Uterus (tissue), 4 donors: Measurements from ENCODE around the gene SPTLC1. TPM values are rescaled to one million over a fixed set of nuclear protein-coding genes. Genes with fewer than 3 reads are reported as not detected.

Experiments
- DNase-seq, 2 donors: peaks; one replicate each; pipeline ENCODE4 v3.0.0-alpha.2; 2019 to 2020
- H3K27ac ChIP-seq, 2 donors: fragments of 200-600 bp; sonication (generic); 1 replicate in 1 of 2; 2 replicates in 1 of 2; pipeline ENCODE4 v1.5.1; 2016 to 2018
- H3K27me3 ChIP-seq, 2 donors: fragments of 200-600 bp; sonication (generic); one replicate each; pipeline ENCODE4 v1.5.1; 2018 to 2019; ENCODE audit warnings: control low read depth in 1 of 2
- H3K36me3 ChIP-seq, 2 donors: fragments of 200-600 bp; sonication (generic); one replicate each; pipeline ENCODE4 v1.5.1; 2019; ENCODE audit warnings: control low read depth in 1 of 2
- H3K4me1 ChIP-seq, 2 donors: fragments of 200-600 bp; sonication (generic); one replicate each; pipeline ENCODE4 v1.5.1; 2018 to 2019; ENCODE audit warnings: control low read depth in 1 of 2
- H3K4me3 ChIP-seq, 2 donors: fragments of 200-600 bp; sonication (generic); 1 replicate in 1 of 2; 2 replicates in 1 of 2; pipeline ENCODE4 v1.5.1; 2018 to 2019; ENCODE audit warnings: mild to moderate bottlenecking in 1 of 2
- H3K9me3 ChIP-seq, 2 donors: fragments of 200-600 bp; sonication (generic); one replicate each; pipeline ENCODE4 v1.5.1; 2019; ENCODE audit warnings: control low read depth in 1 of 2
- POLR2A ChIP-seq, 2 donors: fragments of 450-650 bp; IDR thresholded peaks; one replicate each; pipeline ENCODE4 v1.6.1; 2016; ENCODE audit warnings: antibody characterized with exemption in 2 of 2, mild to moderate bottlenecking in 1 of 2, moderate library complexity in 1 of 2
- intact Hi-C: fragments of 100-400 bp; cut with DNase I; formaldehyde crosslinking; loops from one replicate; pipeline ENCODE4 v1.15.1; 2023; ENCODE audit warnings: low total_unique reads
- total RNA-seq, 4 donors: library from RNA; depleted of rRNA in 3 of 4; stranded (reverse); fragments of >200 nt in 3 of 4; gene quantifications; one replicate each; pipeline versions ENCODE4 v1.1.0 to v1.2.4, GENCODE V29; 2014 to 2023
- TF ChIP-seq, protein P1 (sequence below), 4 experiments: fragments of 200-600 bp in 2 of 4; fragments of 450-650 bp in 2 of 4; sonication (generic) in 2 of 4; IDR thresholded peaks; one replicate each; pipeline ENCODE4 v1.5.1; 2016 to 2019; ENCODE audit warnings: antibody characterized with exemption in 4 of 4, mild to moderate bottlenecking in 2 of 4, moderate library complexity in 1 of 4
- donor health status: DM: yes; HTN: yes; CAD: no.

SPTLC1 gene
- total RNA-seq, 4 donors from 2014 or later, result 42.9 to 153 (median 70.8) TPM

DNA sequence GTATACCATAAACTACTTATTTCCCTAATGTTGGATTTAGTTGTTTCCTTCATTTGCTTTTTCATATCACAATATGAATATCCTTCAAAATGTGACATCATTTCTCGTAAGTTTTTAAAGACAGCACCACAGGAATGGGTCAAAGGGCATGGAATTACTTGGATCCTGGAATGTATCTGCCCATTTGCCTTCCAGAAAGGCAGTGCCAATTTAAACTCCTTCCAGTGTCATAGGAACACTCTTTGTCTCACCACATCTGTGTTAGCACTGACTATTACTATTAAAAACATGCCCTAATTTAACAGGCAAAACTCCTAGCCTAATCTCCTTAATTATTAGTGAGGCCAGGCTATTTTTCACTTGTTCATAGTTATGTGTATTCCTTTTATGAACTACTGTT, 58.0 kb downstream of the SPTLC1 start:
- H3K27me3 ChIP-seq, result no peaks in the 10 kb centered on the region
- no peak for TF ChIP-seq POLR2A (IDR thresholded peaks at IDR 0.05)
- TF ChIP-seq, protein P1, sequence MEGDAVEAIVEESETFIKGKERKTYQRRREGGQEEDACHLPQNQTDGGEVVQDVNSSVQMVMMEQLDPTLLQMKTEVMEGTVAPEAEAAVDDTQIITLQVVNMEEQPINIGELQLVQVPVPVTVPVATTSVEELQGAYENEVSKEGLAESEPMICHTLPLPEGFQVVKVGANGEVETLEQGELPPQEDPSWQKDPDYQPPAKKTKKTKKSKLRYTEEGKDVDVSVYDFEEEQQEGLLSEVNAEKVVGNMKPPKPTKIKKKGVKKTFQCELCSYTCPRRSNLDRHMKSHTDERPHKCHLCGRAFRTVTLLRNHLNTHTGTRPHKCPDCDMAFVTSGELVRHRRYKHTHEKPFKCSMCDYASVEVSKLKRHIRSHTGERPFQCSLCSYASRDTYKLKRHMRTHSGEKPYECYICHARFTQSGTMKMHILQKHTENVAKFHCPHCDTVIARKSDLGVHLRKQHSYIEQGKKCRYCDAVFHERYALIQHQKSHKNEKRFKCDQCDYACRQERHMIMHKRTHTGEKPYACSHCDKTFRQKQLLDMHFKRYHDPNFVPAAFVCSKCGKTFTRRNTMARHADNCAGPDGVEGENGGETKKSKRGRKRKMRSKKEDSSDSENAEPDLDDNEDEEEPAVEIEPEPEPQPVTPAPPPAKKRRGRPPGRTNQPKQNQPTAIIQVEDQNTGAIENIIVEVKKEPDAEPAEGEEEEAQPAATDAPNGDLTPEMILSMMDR (IDR thresholded peaks at IDR 0.05), result no peak
- H3K9me3 ChIP-seq, result peaks cover 0 to 9% of the 10 kb centered on the region in 2 donors
- intact Hi-C loops, result no loop called here
- H3K27ac ChIP-seq, result no peak overlapping the region
- no peaks in the 10 kb centered on the region for H3K36me3 ChIP-seq
- no peak overlapping the region for H3K4me3 ChIP-seq
- DNase-seq, result no peak
- no peaks in the 10 kb centered on the region for H3K4me1 ChIP-seq

DNA sequence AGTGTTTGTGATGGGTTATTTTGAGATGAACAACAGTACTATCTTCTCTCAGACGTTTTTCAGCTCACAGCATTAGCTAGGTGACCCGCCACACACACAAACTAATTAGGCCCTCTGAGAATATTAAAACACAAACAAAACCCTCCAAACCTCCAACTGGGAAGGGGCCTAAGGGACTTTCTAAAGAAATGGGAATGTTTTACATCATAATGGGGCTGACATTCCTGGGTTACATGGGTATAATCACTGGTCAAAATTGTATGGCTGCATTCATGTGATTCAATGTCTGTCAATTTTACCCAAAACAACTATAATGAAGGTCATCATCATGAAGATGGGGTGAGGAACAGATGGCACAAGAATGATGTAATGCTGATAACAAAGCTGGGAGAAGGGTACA, 59.6 kb downstream of the SPTLC1 start:
- Histone ChIP-seq H3K27me3 (no peaks in the 10 kb centered on the region), H3K9me3 (peaks cover 0 to 2% of the 10 kb centered on the region in 2 donors), H3K27ac (no peak overlapping the region), H3K4me3 (no peak overlapping the region), H3K36me3 (no peaks in the 10 kb centered on the region), H3K4me1 (no peaks in the 10 kb centered on the region)
- intact Hi-C loops, result no loop called here
- no peak for TF ChIP-seq POLR2A (IDR thresholded peaks at IDR 0.05)
- TF ChIP-seq, protein P1 (IDR thresholded peaks at IDR 0.05), result no peak
- DNase-seq, result no peak

DNA sequence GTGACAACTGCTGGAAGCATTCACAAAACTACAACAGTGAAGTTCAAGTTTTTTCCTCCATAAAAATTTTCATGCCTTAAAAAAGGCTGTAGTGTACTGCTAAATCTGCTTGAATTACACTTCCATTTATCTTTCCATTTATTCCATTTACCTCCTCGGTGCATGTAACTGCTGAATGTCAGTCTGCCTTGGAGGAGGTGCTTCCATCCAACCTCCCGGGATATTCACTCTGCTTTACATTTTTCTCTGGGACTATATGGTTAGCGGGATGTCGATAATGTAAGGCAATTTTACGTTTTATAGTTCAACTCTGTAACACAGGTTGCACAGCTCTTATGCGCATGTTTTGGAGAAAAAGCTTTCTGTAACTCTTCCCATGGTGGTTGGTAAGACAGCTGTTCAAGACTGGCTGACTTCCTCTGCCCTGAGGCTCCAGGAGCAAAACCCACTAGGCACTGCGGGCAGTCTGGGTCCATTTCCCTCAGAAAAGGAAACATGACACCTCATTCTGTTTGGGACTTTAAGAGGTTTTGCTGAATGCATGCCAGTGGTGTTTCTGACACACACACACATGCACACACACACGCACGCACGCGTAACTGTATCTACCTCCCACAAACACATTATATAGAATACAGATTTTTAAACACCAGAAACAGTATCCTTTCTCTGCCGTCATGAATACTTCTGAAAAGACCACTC, 66.1 kb downstream of the SPTLC1 start:
- no peak for DNase-seq
- Histone ChIP-seq H3K4me3 (no peak overlapping the region), H3K27ac (no peak overlapping the region), H3K4me1 (no peaks in the 10 kb centered on the region), H3K36me3 (no peaks in the 10 kb centered on the region), H3K9me3 (peaks cover 0 to 2% of the 10 kb centered on the region in 2 donors), H3K27me3 (no peaks in the 10 kb centered on the region)
- TF ChIP-seq, protein P1 (IDR thresholded peaks at IDR 0.05), result no peak
- intact Hi-C loops, result no loop called here

DNA sequence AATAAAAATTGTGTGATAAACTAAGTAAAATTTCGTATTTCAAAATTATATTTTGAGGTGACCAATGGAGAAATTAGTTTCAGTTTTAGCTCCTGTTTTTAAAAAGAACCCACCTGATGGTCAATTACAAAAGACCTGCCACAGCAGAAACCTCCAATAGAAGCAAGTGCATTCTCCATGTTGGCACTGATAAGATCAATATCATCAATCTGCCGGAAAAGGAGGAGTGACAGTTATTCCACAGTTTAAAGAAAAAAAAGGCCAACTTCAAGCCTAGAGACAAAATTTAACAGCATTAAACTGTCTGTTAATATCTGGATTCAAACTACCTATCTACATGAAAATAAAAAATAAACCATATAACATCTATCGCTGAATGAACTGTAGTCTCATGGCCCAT, 67.7 kb downstream of the SPTLC1 start:
- TF ChIP-seq, protein P1 (IDR thresholded peaks at IDR 0.05), result no peak
- TF ChIP-seq POLR2A (IDR thresholded peaks at IDR 0.05), result no peak
- no peaks in the 10 kb centered on the region for H3K4me1 ChIP-seq
- H3K4me3 ChIP-seq, result no peak overlapping the region
- no peaks in the 10 kb centered on the region for H3K36me3 ChIP-seq
- intact Hi-C loops, result no loop called here
- no peak overlapping the region for H3K27ac ChIP-seq
- peaks cover 0 to 2% of the 10 kb centered on the region in 2 donors for H3K9me3 ChIP-seq
- H3K27me3 ChIP-seq, result no peaks in the 10 kb centered on the region
- DNase-seq, result no peak

DNA sequence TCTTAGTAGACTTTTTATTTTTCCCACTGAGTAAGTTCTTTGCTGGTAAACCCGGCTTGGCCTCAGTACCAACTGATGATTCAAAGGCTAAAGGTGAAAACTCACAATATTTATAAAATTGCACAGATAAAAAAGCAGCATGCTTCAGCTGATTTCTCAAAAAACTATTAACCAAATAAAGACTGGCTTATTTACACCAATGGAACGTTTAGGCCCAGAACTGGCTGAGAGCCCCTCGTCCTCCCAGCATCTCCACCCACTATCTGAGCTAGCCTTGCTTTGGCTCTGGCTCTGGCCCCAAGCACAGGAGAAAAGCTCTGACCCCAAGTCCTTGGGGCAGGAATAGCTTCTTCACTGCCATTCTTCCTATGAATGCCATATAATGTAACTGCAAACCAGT, 68.5 kb downstream of the SPTLC1 start:
- intact Hi-C loops, result no loop called here
- TF ChIP-seq, protein P1 (IDR thresholded peaks at IDR 0.05), result no peak
- no peak for TF ChIP-seq POLR2A (IDR thresholded peaks at IDR 0.05)
- H3K27ac ChIP-seq, result no peak overlapping the region
- no peaks in the 10 kb centered on the region for H3K36me3 ChIP-seq
- no peaks in the 10 kb centered on the region for H3K4me1 ChIP-seq
- peaks cover 0 to 7% of the 10 kb centered on the region in 2 donors for H3K9me3 ChIP-seq
- no peak overlapping the region for H3K4me3 ChIP-seq
- no peak for DNase-seq
- H3K27me3 ChIP-seq, result no peaks in the 10 kb centered on the region
